K562 (cell line): ENCODE measurements around the gene C18orf32. TPM values are rescaled to one million over a fixed set of nuclear protein-coding genes. Genes with fewer than 3 reads are reported as not detected.

Source experiments
- ADNP ChIP-seq: fragments of 200-800 bp; sonication (Bioruptor generic); IDR thresholded peaks from 2 replicates; pipeline ENCODE4 v1.6.1; 2016; ENCODE audit warnings: missing genetic modification characterization, missing compliant biosample characterization
- CBFA2T2 ChIP-seq: fragments of 450-650 bp; conservative IDR thresholded peaks from 2 replicates; pipeline ENCODE4 v1.6.1; 2017; ENCODE audit warnings: mild to moderate bottlenecking
- CBX2 ChIP-seq: fragments of 200-600 bp; sonication (generic); IDR thresholded peaks from one replicate; pipeline ENCODE4 v1.6.1; 2012; ENCODE audit warnings: mild to moderate bottlenecking, low read length, inconsistent platforms; ENCODE audit not compliant: insufficient read depth, poor library complexity, severe bottlenecking
- CREB3 ChIP-seq: fragments of 450-650 bp; conservative IDR thresholded peaks from 2 replicates; pipeline ENCODE4 v1.6.1; 2016; ENCODE audit warnings: missing genetic modification characterization, low read depth, mild to moderate bottlenecking, missing compliant biosample characterization, moderate library complexity
- EP400 ChIP-seq: fragments of 450-650 bp; IDR thresholded peaks from 2 replicates; pipeline ENCODE4 v1.6.1; 2017; ENCODE audit warnings: antibody characterized with exemption, mild to moderate bottlenecking, moderate library complexity
- FOXP4 ChIP-seq: sonication (generic); formaldehyde crosslinking; IDR thresholded peaks from 2 replicates; pipeline ENCODE4 v1.8.0; 2022; ENCODE audit warnings: mild to moderate bottlenecking, missing genetic modification reagents, borderline replicate concordance
- GABPA ChIP-seq: fragments of 200-800 bp; sonication (Bioruptor generic); conservative IDR thresholded peaks from 2 replicates; pipeline ENCODE4 v1.6.1; 2016; ENCODE audit warnings: low read depth, missing genetic modification characterization, missing compliant biosample characterization
- GATA2 ChIP-seq: sonication (generic); formaldehyde crosslinking; IDR thresholded peaks from 2 replicates; pipeline ENCODE4 v1.4.0; 2020; ENCODE audit warnings: mild to moderate bottlenecking, missing genetic modification reagents
- GATAD2A ChIP-seq: fragments of 450-650 bp; IDR thresholded peaks from 2 replicates; pipeline ENCODE4 v1.6.1; 2017
- KLF6 ChIP-seq: fragments of 250-450 bp; sonication (Bioruptor Pico); IDR thresholded peaks from 2 replicates; pipeline ENCODE4 v1.4.0; 2020; ENCODE audit warnings: mild to moderate bottlenecking, moderate library complexity, borderline replicate concordance
- PHB2 ChIP-seq: fragments of 450-650 bp; IDR thresholded peaks from 2 replicates; pipeline ENCODE4 v1.6.1; 2017; ENCODE audit warnings: low read depth
- SIN3A ChIP-seq, 2 experiments: fragments of 150-350 bp in 1 of 2; IDR thresholded peaks; 2 replicates each; pipeline ENCODE4 v1.6.1; 2011 to 2016; ENCODE audit warnings: borderline replicate concordance in 2 of 2, low read depth in 2 of 2, low read length in 2 of 2, mild to moderate bottlenecking in 2 of 2, moderate library complexity in 2 of 2; ENCODE audit not compliant: control insufficient read depth in 1 of 2
- TFAP4 ChIP-seq: sonication (generic); formaldehyde crosslinking; IDR thresholded peaks from 2 replicates; pipeline ENCODE4 v1.8.0; 2022; ENCODE audit warnings: missing genetic modification reagents, mild to moderate bottlenecking, moderate library complexity, borderline replicate concordance
- ZNF217 ChIP-seq: sonication (generic); formaldehyde crosslinking; IDR thresholded peaks from 2 replicates; pipeline ENCODE4 v1.8.0; 2022; ENCODE audit warnings: mild to moderate bottlenecking, missing genetic modification reagents
- ZNF224 ChIP-seq: sonication (generic); formaldehyde crosslinking; IDR thresholded peaks from 2 replicates; pipeline ENCODE4 v1.8.0; 2022; ENCODE audit warnings: mild to moderate bottlenecking, missing genetic modification reagents
- ZNF408 ChIP-seq: fragments of 250-450 bp; sonication (Bioruptor Pico); IDR thresholded peaks from 2 replicates; pipeline ENCODE4 v1.4.0; 2020; ENCODE audit warnings: low read depth, mild to moderate bottlenecking, moderate library complexity
- polyA plus RNA-seq, 8 experiments: library from polyadenylated mRNA; depleted of rRNA in 4 of 8; stranded (reverse) in 5 of 8; unstranded in 3 of 8; fragments of >200 nt; fragmentation: Nextera tagmentation in 2 of 8; fragmentation: Illumina TruSeq in 1 of 8; extraction: Ambion mirVana in 2 of 8; extraction: Trizol in 1 of 8; gene quantifications; 2 replicates each; pipeline versions ENCODE4 v1.2.1 to v1.2.3, GENCODE V29; 2011 to 2014; ENCODE audit warnings: inconsistent platforms in 1 of 8, missing spikeins in 1 of 8
- total RNA-seq, 7 experiments: library from RNA; depleted of rRNA in 6 of 7; stranded (reverse); fragments of >200 nt in 6 of 7; fragmentation: Illumina TruSeq in 2 of 7; extraction: Trizol in 2 of 7; gene quantifications; 2 replicates each; pipeline versions ENCODE4 v1.2.1 to v1.2.3, GENCODE V29; 2011 to 2021; ENCODE audit warnings: low replicate concordance in 1 of 7

The C18orf32 gene
- total and polyA plus RNA-seq, 9 of the 15 experiments (the other 6 are each of a cell fraction or from before 2014, with no cell fraction given) = 8.5 to 35.0 (median 20.4) TPM

- TF ChIP-seq PHB2 = no peak
- TF ChIP-seq FOXP4 = no peak
- no peak for TF ChIP-seq GATAD2A
- TF ChIP-seq SIN3A (IDR thresholded peaks at IDR 0.05; ENCODE audit: borderline replicate concordance in 2 of 2, control insufficient read depth in 1 of 2, low read depth in 2 of 2, low read length in 2 of 2) = no peak
- no peak for TF ChIP-seq ZNF217 (CRISPR knock-in tag)
- no peak for TF ChIP-seq GABPA (tag)
- 0 out of 2 replicates have a peak, but pooled peaks have one; percentile 21 for TF ChIP-seq EP400
- peak; percentile 80; the same call in 1 of the 2 replicates for TF ChIP-seq ADNP (tag)
- TF ChIP-seq ZNF224 (CRISPR knock-in tag) = no peak
- no peak for TF ChIP-seq CBFA2T2
- peak; percentile 13; the same call in 1 of the 2 replicates for TF ChIP-seq CREB3
- 0 out of 2 replicates have a peak, but pooled peaks have one; percentile 1 for TF ChIP-seq TFAP4
- TF ChIP-seq CBX2 = no peak
- no peak for TF ChIP-seq ZNF408 (CRISPR knock-in tag)
- TF ChIP-seq GATA2 (CRISPR knock-in tag) = no peak
- TF ChIP-seq KLF6 (CRISPR knock-in tag) = no peak
Measured at GRCh38 chr18:49460976-49461601, 25.9 kb downstream of the C18orf32 start (continued).
